ENCODE measurements around the gene LEMD2. TPM values are rescaled to one million over a fixed set of nuclear protein-coding genes. Genes with fewer than 3 reads are reported as not detected.

The LEMD2 gene
- total and polyA plus RNA-seq, 2 of the 4 experiments (the other 2 are of a cell fraction): 26.5 to 43.6 TPM

GRCh38 chr6:33749401-33749800, 39.5 kb downstream of the LEMD2 start:
- DNase-seq: no peak
- H2BK15ac ChIP-seq (ENCODE audit: low read depth, low read length): no peak overlapping the region
- intact Hi-C loops (cut with micrococcal nuclease) (no loop called here), dilution Hi-C loops (cut with HindIII; ENCODE audit: low sequenced_read_pairs, unreplicated experiment) (no loop called here), in situ Hi-C loops (cut with MboI; ENCODE audit: low sequenced_read_pairs) (no loop called here)
- WGBS, 2 experiments (ENCODE audit: extremely low coverage in 2 of 2, insufficient read length in 1 of 2): 60% methylated on average over 1 of the region's 7 CpGs; no CpG with 5 or more reads in 1 of the 2 experiments
- H3K4ac ChIP-seq (ENCODE audit: low read depth, low read length): no peak overlapping the region
- H4K20me1 ChIP-seq (ENCODE audit: insufficient read depth, low read length): 0 out of 2 replicates have a peak, but pooled peaks cover 3% of the 10 kb centered on the region
- ChIA-PET POLR2A (ENCODE audit: unreplicated experiment) (no interaction called here), CTCF (interaction anchor here (2.5 kb wide), 1 partner anchor 22 kb away, joined by 10 read pairs; no protein-coding TSS in a partner anchor)
- H2BK5ac ChIP-seq (ENCODE audit: low read depth, low read length, poor library complexity, severe bottlenecking): no peak overlapping the region
- H4K5ac ChIP-seq (ENCODE audit: low read depth, low read length): no peak overlapping the region
- H3K36me3 ChIP-seq (ENCODE audit: control insufficient read depth, insufficient read depth, low read length): no peaks in the 10 kb centered on the region
- H3K4me2 ChIP-seq (ENCODE audit: low read depth, low read length): no peak overlapping the region
- H3K18ac ChIP-seq (ENCODE audit: low read depth, low read length): no peak overlapping the region
- H3K79me1 ChIP-seq (ENCODE audit: low read depth in 1 of 2, low read length in 2 of 2): no peaks in the 10 kb centered on the region; a peak in 1 of 4 replicates
- TF ChIP-seq BHLHE40 (IDR thresholded peaks at IDR 0.05; ENCODE audit: low read depth, low read length) (no peak), CHD1 (IDR thresholded peaks at IDR 0.05; ENCODE audit: low read depth, low read length) (no peak), ELK1 (IDR thresholded peaks at IDR 0.05; ENCODE audit: borderline replicate concordance, low read depth, low read length) (no peak), SMC3 (IDR thresholded peaks at IDR 0.05; ENCODE audit: low read depth, low read length) (no peak), RCOR1 (IDR thresholded peaks at IDR 0.05; ENCODE audit: insufficient replicate concordance, low read length) (no peak), RAD21 (IDR thresholded peaks at IDR 0.05; ENCODE audit: low read length) (no peak), MXI1 (IDR thresholded peaks at IDR 0.05; ENCODE audit: borderline replicate concordance, low read depth, low read length) (no peak), FOS (IDR thresholded peaks at IDR 0.05; ENCODE audit: low read depth, low read length) (no peak), CTCF (conservative IDR thresholded peaks at IDR 0.05; ENCODE audit: low read depth, low read length) (no peak), NFE2L2 (IDR thresholded peaks at IDR 0.05; ENCODE audit: low read depth, low read length) (no peak), USF2 (IDR thresholded peaks at IDR 0.05; ENCODE audit: low read depth, low read length) (no peak), MAZ (IDR thresholded peaks at IDR 0.05; ENCODE audit: borderline replicate concordance, low read depth, low read length) (no peak), MAFK (IDR thresholded peaks at IDR 0.05; ENCODE audit: low read depth, low read length) (no peak), RFX5 (IDR thresholded peaks at IDR 0.05; ENCODE audit: low read depth, low read length) (no peak), CEBPB (IDR thresholded peaks at IDR 0.05; ENCODE audit: low read depth, low read length) (no peak)
- no peak for ATAC-seq (ENCODE audit: low read depth)
- H2BK120ac ChIP-seq (ENCODE audit: low read depth, low read length): no peak overlapping the region
- BruUV-seq (replicated peaks): no TSS peak
- H3K4me1 ChIP-seq (ENCODE audit: control insufficient read depth, insufficient read depth, low read length): peaks cover 42% of the 10 kb centered on the region
- no peak overlapping the region for H3K27ac ChIP-seq (ENCODE audit: insufficient read depth, low read length)
- no peak overlapping the region for H3K23ac ChIP-seq (ENCODE audit: low read depth, low read length)
- H2BK20ac ChIP-seq (ENCODE audit: low read depth, low read length): no peak overlapping the region
- H2AK9ac ChIP-seq (replicated peaks; ENCODE audit: low read depth, low read length, poor library complexity): no peak overlapping the region
- H4K91ac ChIP-seq (ENCODE audit: insufficient read depth, low read depth, low read length): no peak overlapping the region
- H3K14ac ChIP-seq (replicated peaks; ENCODE audit: low read depth, low read length): no peak overlapping the region
- no peak overlapping the region for H3K56ac ChIP-seq (ENCODE audit: extremely low read depth, insufficient read depth, low read length)
- 0 out of 2 replicates have a peak overlapping the region, but pooled peaks have one; percentile 9 for H2AK5ac ChIP-seq (ENCODE audit: low read depth, low read length)
- H4K8ac ChIP-seq (ENCODE audit: low read depth in 2 of 2, low read length in 2 of 2): no peak overlapping the region
- no peak overlapping the region for H3K4me3 ChIP-seq (ENCODE audit: insufficient read depth, low read depth, low read length)
- H3K27me3 ChIP-seq (ENCODE audit: control insufficient read depth, insufficient read depth, low read length): no peaks in the 10 kb centered on the region
- H3K9ac ChIP-seq (ENCODE audit: low read depth, low read length): no peak overlapping the region
- no peaks in the 10 kb centered on the region for H3K9me3 ChIP-seq (ENCODE audit: control insufficient read depth, insufficient read depth, low read length)
- H3K9me1 ChIP-seq (ENCODE audit: insufficient read depth, low read length): peaks cover 10% of the 10 kb centered on the region
- H2AFZ ChIP-seq (replicated peaks; ENCODE audit: low read length, poor library complexity): no peak overlapping the region
